ENCODE measurements around the gene UBE2R2.

Gene UBE2R2

GRCh38 chr9:33923998-33924701, 107.2 kb downstream of the UBE2R2 start:
- DNase-seq (ENCODE audit: low read depth, low spot score) = no peak
- TF ChIP-seq CTCF (IDR thresholded peaks at IDR 0.05; ENCODE audit: low read depth, low read length) = no peak
- H3K4me3 ChIP-seq (ENCODE audit: low read depth, low read length) = no peak overlapping the region
- in situ Hi-C loops (cut with HindIII; ENCODE audit: low sequenced_read_pairs) = no loop called here

- TF ChIP-seq CTCF (IDR thresholded peaks at IDR 0.05; ENCODE audit: low read depth, low read length) = peak; percentile 75
- peak; percentile 59 for DNase-seq (ENCODE audit: low read depth, low spot score)
- no peak overlapping the region for H3K4me3 ChIP-seq (ENCODE audit: low read depth, low read length)
- in situ Hi-C loops (cut with HindIII; ENCODE audit: low sequenced_read_pairs) = no loop called here
Measured at GRCh38 chr9:33924978-33925797, 108.2 kb downstream of the UBE2R2 start.

- H3K4me3 ChIP-seq (ENCODE audit: low read depth, low read length) = no peak overlapping the region
- no peak for TF ChIP-seq CTCF (IDR thresholded peaks at IDR 0.05; ENCODE audit: low read depth, low read length)
- DNase-seq (ENCODE audit: low read depth, low spot score) = no peak
- in situ Hi-C loops (cut with HindIII; ENCODE audit: low sequenced_read_pairs) = no loop called here
Measured at GRCh38 chr9:33926746-33927485, 110.0 kb downstream of the UBE2R2 start.

- no peak for DNase-seq (ENCODE audit: low read depth, low spot score)
- TF ChIP-seq CTCF (IDR thresholded peaks at IDR 0.05; ENCODE audit: low read depth, low read length) = no peak
- in situ Hi-C loops (cut with HindIII; ENCODE audit: low sequenced_read_pairs) = no loop called here
Measured at GRCh38 chr9:33927694-33928093, 110.7 kb downstream of the UBE2R2 start.

GRCh38 chr9:33931326-33931725, 114.4 kb downstream of the UBE2R2 start:
- in situ Hi-C loops (cut with HindIII; ENCODE audit: low sequenced_read_pairs) = no loop called here
- no peak for DNase-seq (ENCODE audit: low read depth, low spot score)
- H3K4me3 ChIP-seq (ENCODE audit: low read depth, low read length) = no peak overlapping the region
- TF ChIP-seq CTCF (IDR thresholded peaks at IDR 0.05; ENCODE audit: low read depth, low read length) = no peak

More at GRCh38 chr9:33927694-33928093, 110.7 kb downstream of the UBE2R2 start:
- no peak overlapping the region for H3K4me3 ChIP-seq (ENCODE audit: low read depth, low read length)

- DNase-seq (ENCODE audit: low read depth, low spot score) = no peak
- TF ChIP-seq CTCF (IDR thresholded peaks at IDR 0.05; ENCODE audit: low read depth, low read length) = no peak
- in situ Hi-C loops (cut with HindIII; ENCODE audit: low sequenced_read_pairs) = no loop called here
- no peak overlapping the region for H3K4me3 ChIP-seq (ENCODE audit: low read depth, low read length)
Measured at GRCh38 chr9:33932078-33932807, 115.3 kb downstream of the UBE2R2 start.
